ENCODE results near the gene HIVEP1. TPM values are rescaled to one million over a fixed set of nuclear protein-coding genes. Genes with fewer than 3 reads are reported as not detected.

The HIVEP1 gene
- total RNA-seq, 1 donor from 2014 or later = 22.8 TPM

DNA sequence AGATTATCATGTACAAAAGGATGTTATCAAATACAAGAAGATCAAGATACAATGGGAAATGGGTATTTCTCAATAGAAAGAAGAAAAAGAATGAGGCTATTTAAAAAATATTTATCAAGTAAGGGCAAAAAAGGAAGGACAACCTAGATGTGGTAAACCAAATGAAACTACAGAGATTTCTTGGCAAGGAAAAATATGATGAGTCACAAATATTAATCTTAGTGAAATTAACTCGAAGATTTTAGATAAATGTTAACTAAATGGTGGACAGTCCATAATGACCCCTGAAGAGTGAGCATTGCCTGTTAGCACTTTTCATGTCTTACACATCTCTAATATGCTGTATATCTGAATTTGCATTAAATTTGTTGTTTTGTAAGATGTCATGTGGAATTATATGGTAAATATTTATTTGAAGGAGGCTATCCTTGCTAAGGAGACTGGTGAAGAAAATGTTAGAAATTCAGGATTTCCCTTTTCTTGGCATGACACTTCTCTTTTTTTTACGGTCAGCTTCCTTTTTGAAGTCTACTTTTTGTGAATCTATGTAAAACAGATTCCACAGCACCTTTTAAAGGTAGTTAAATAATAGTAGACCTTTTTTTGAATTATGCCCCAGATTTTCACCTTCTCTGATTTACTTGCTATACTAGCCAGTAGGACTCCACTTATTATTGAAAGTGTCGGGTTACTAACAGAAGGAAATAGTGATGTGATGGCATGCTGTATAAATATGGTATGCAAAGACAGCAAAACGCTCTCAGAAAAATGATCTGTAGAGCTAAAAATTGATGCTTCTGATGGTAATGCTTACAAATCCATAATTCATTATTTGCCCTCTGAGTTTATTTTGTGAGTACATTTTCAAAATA is 120.5 kb downstream of the HIVEP1 start:
- no peaks in the 10 kb centered on the region for H3K9me3 ChIP-seq
- H3K36me3 ChIP-seq = no peaks in the 10 kb centered on the region
- DNase-seq (no peak), ATAC-seq (no peak)
- intact Hi-C loops (cut with DNase I) = no loop called here
- H3K27me3 ChIP-seq (ENCODE audit: low read depth) = no peaks in the 10 kb centered on the region
- no peaks in the 10 kb centered on the region for H3K4me1 ChIP-seq
- H3K27ac ChIP-seq = no peak overlapping the region
- no peak for TF ChIP-seq CTCF (IDR thresholded peaks at IDR 0.05)
- H3K4me3 ChIP-seq = no peak overlapping the region

DNA sequence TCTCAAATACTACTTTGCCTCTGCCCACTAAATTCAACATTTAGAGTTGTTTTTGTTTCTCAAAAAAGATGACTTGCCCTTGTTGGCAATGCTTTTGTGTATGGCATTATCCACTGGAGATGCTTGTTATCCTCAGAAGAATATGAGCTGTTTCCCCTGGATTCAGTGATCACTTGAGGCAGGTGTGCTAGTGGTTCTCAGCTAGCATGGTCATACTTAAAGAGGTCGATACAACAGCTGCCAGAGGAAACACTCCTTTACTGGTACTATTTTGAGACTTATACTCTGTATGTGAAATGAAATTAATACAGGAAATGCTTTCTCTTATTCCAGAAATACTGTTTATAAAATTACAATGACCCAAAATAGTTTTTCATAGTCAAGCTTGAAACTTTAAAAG is 122.5 kb downstream of the HIVEP1 start:
- TF ChIP-seq CTCF (IDR thresholded peaks at IDR 0.05) = no peak
- Histone ChIP-seq H3K4me3 (no peak overlapping the region), H3K4me1 (no peaks in the 10 kb centered on the region), H3K36me3 (peaks cover 10% of the 10 kb centered on the region), H3K9me3 (no peaks in the 10 kb centered on the region), H3K27me3 (ENCODE audit: low read depth) (no peaks in the 10 kb centered on the region), H3K27ac (no peak overlapping the region)
- intact Hi-C loops (cut with DNase I) = no loop called here
- DNase-seq (no peak), ATAC-seq (no peak)

GRCh38 chr6:12134991-12135390 is 122.9 kb downstream of the HIVEP1 start:
- ATAC-seq (no peak), DNase-seq (no peak)
- no peaks in the 10 kb centered on the region for H3K4me1 ChIP-seq
- H3K4me3 ChIP-seq = no peak overlapping the region
- no peaks in the 10 kb centered on the region for H3K27me3 ChIP-seq (ENCODE audit: low read depth)
- H3K27ac ChIP-seq = no peak overlapping the region
- no peak for TF ChIP-seq CTCF (IDR thresholded peaks at IDR 0.05)
- H3K9me3 ChIP-seq = no peaks in the 10 kb centered on the region
- intact Hi-C loops (cut with DNase I) = no loop called here
- H3K36me3 ChIP-seq = peaks cover 15% of the 10 kb centered on the region

DNA sequence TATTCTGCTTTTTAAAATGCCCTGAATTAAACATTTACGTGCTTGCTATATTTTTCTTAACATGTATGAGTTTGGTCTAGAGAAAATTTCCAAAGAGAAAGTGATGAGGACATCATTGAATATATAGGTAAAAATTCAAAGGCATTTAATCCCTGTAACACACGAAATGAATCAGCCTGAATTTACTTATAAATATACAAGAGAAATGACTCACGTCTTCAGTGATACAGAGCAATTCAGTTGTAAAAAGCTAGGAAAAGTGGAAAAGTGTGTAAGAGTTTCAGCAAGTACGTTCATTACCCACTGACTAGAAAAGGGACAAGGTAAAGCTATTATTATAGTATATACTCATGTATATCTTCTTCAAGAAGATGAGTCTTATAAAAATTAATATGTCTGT is 124.8 kb downstream of the HIVEP1 start:
- intact Hi-C loops (cut with DNase I) = no loop called here
- Histone ChIP-seq H3K4me3 (no peak overlapping the region), H3K9me3 (no peaks in the 10 kb centered on the region), H3K27ac (no peak overlapping the region), H3K4me1 (no peaks in the 10 kb centered on the region), H3K36me3 (peaks cover 26% of the 10 kb centered on the region), H3K27me3 (ENCODE audit: low read depth) (no peaks in the 10 kb centered on the region)
- no peak for DNase-seq
- ATAC-seq = no peak
- TF ChIP-seq CTCF (IDR thresholded peaks at IDR 0.05) = no peak

GRCh38 chr6:12137480-12137879 is 125.4 kb downstream of the HIVEP1 start:
- TF ChIP-seq CTCF (IDR thresholded peaks at IDR 0.05) = no peak
- no peaks in the 10 kb centered on the region for H3K4me1 ChIP-seq
- H3K27me3 ChIP-seq (ENCODE audit: low read depth) = no peaks in the 10 kb centered on the region
- no peak overlapping the region for H3K27ac ChIP-seq
- H3K9me3 ChIP-seq = no peaks in the 10 kb centered on the region
- no peak overlapping the region for H3K4me3 ChIP-seq
- intact Hi-C loops (cut with DNase I) = no loop called here
- DNase-seq (no peak), ATAC-seq (peak in 1 of 2 donors; percentile 59)
- H3K36me3 ChIP-seq = peaks cover 26% of the 10 kb centered on the region

Measured in lower lobe of right lung (tissue), 2 donors.